GM12878 (cell line): Measurements from ENCODE around the gene CLEC16A. TPM values are rescaled to one million over a fixed set of nuclear protein-coding genes. Genes with fewer than 3 reads are reported as not detected.

Experiments
- ASH2L ChIP-seq: fragments of 300-600, 200-600 bp; sonication (generic); IDR thresholded peaks from 2 replicates; pipeline ENCODE4 v1.6.1; 2017; ENCODE audit warnings: low read depth, mild to moderate bottlenecking, borderline replicate concordance
- CBX5 ChIP-seq: sonication (generic); IDR thresholded peaks from 2 replicates; pipeline ENCODE4 v1.6.1; 2016; ENCODE audit warnings: low read depth, moderate library complexity, mild to moderate bottlenecking, inconsistent platforms
- ELK1 ChIP-seq: IDR thresholded peaks from 2 replicates; pipeline ENCODE4 v1.6.1; 2012; ENCODE audit warnings: low read depth, low read length, improper control_type of control experiment
- ESRRA ChIP-seq: IDR thresholded peaks from 2 replicates; pipeline ENCODE4 v1.6.1; 2012; ENCODE audit warnings: mild to moderate bottlenecking, low read length, improper control_type of control experiment
- FOXK2 ChIP-seq: fragments of 450-650 bp; IDR thresholded peaks from 2 replicates; pipeline ENCODE4 v1.6.1; 2017; ENCODE audit warnings: mild to moderate bottlenecking, moderate library complexity
- FOXM1 ChIP-seq: IDR thresholded peaks from 2 replicates; pipeline ENCODE4 v1.6.1; 2012; ENCODE audit warnings: low read depth, mild to moderate bottlenecking, inconsistent platforms, low read length, moderate library complexity
- GABPA ChIP-seq: IDR thresholded peaks from 2 replicates; pipeline ENCODE4 v1.6.1; 2014; ENCODE audit warnings: antibody characterized with exemption, low read depth, mild to moderate bottlenecking, inconsistent platforms
- GATAD2B ChIP-seq: fragments of 450-650 bp; conservative IDR thresholded peaks from 2 replicates; pipeline ENCODE4 v1.6.1; 2017; ENCODE audit warnings: low read depth, mild to moderate bottlenecking, moderate library complexity
- HDAC2 ChIP-seq: fragments of 200-600 bp; sonication (generic); IDR thresholded peaks from 2 replicates; pipeline ENCODE4 v1.6.1; 2017
- HDAC6 ChIP-seq: fragments of 200-600 bp; sonication (generic); IDR thresholded peaks from one replicate; pipeline ENCODE4 v1.8.0; 2017; ENCODE audit warnings: antibody characterized with exemption; ENCODE audit not compliant: unreplicated experiment
- LARP7 ChIP-seq: fragments of 450-650 bp; IDR thresholded peaks from 2 replicates; pipeline ENCODE4 v1.6.1; 2017; ENCODE audit warnings: mild to moderate bottlenecking
- PML ChIP-seq: IDR thresholded peaks from 2 replicates; pipeline ENCODE4 v1.6.1; 2012; ENCODE audit warnings: low read length, inconsistent platforms
- RAD21 ChIP-seq: IDR thresholded peaks from 2 replicates; pipeline ENCODE4 v1.6.1; 2011; ENCODE audit warnings: mild to moderate bottlenecking, low read depth, low read length, moderate library complexity; ENCODE audit not compliant: insufficient read depth
- SMC3 ChIP-seq: IDR thresholded peaks from 2 replicates; pipeline ENCODE4 v1.6.1; 2011; ENCODE audit warnings: low read length, improper control_type of control experiment, borderline replicate concordance
- SPI1 ChIP-seq: IDR thresholded peaks from 2 replicates; pipeline ENCODE4 v1.6.1; 2011; ENCODE audit warnings: low read depth, mild to moderate bottlenecking, low read length, moderate library complexity, borderline replicate concordance; ENCODE audit not compliant: insufficient read depth
- TARDBP ChIP-seq: IDR thresholded peaks from 2 replicates; pipeline ENCODE4 v1.6.1; 2016; ENCODE audit warnings: borderline replicate concordance
- TCF7 ChIP-seq: IDR thresholded peaks from 2 replicates; pipeline ENCODE4 v1.6.1; 2014; ENCODE audit warnings: antibody characterized with exemption, borderline replicate concordance
- ZBTB40 ChIP-seq: fragments of 450-650 bp; IDR thresholded peaks from 2 replicates; pipeline ENCODE4 v1.6.1; 2016; ENCODE audit warnings: mild to moderate bottlenecking, moderate library complexity, borderline replicate concordance
- ZNF274 ChIP-seq: IDR thresholded peaks from one replicate; pipeline ENCODE4 v1.8.0; 2011; ENCODE audit not compliant: insufficient read length, insufficient read depth
- ZNF687 ChIP-seq: fragments of 450-650 bp; IDR thresholded peaks from 2 replicates; pipeline ENCODE4 v1.6.1; 2017; ENCODE audit warnings: mild to moderate bottlenecking, moderate library complexity
- polyA plus RNA-seq, 11 experiments: library from polyadenylated mRNA; depleted of rRNA in 4 of 11; unstranded in 6 of 11; stranded (reverse) in 5 of 11; fragments of >200 nt; fragmentation: Nextera tagmentation in 4 of 11; fragmentation: Illumina TruSeq in 1 of 11; extraction: Ambion mirVana in 4 of 11; extraction: Trizol in 1 of 11; gene quantifications; 1 replicate in 1 of 11; 2 replicates in 10 of 11; pipeline versions ENCODE4 v1.2.1 to v1.2.3, GENCODE V29; 2011 to 2016; ENCODE audit warnings: inconsistent platforms in 2 of 11, missing spikeins in 2 of 11, low read depth in 1 of 11
- total RNA-seq, 4 experiments: library from RNA; depleted of rRNA in 3 of 4; stranded (reverse); fragments of >200 nt in 3 of 4; fragmentation: Illumina TruSeq in 1 of 4; extraction: Trizol in 1 of 4; gene quantifications; 2 replicates each; pipeline versions ENCODE4 v1.2.1 to v1.2.3, GENCODE V29; 2013 to 2021

CLEC16A gene
- total and polyA plus RNA-seq, 10 of the 15 experiments (the other 5 are each of a cell fraction or from before 2014, with no cell fraction given) = 1.5 to 28.8 (median 19.2) TPM

GRCh38 chr16:10957771-10958482 lies 13.6 kb downstream of the CLEC16A start (continued):
- TF ChIP-seq ZNF687 = no peak; the same call in 1 of the 2 replicates
- TF ChIP-seq HDAC2 = no peak
- no peak for TF ChIP-seq HDAC6
- no peak for TF ChIP-seq ASH2L
- no peak for TF ChIP-seq ELK1
- TF ChIP-seq ZNF274 = no peak
- TF ChIP-seq GATAD2B = no peak
- no peak for TF ChIP-seq FOXK2
- TF ChIP-seq ZBTB40 = no peak
- TF ChIP-seq FOXM1 = peak; percentile 74; the same call in 1 of the 2 replicates
- TF ChIP-seq RAD21 = no peak
- 0 out of 2 replicates have a peak, but pooled peaks have one; percentile 15 for TF ChIP-seq TCF7
- no peak for TF ChIP-seq CBX5
- TF ChIP-seq GABPA = 0 out of 2 replicates have a peak, but pooled peaks have one; percentile 21
- peak; percentile 29; the same call in 1 of the 2 replicates for TF ChIP-seq PML
- TF ChIP-seq ESRRA = 0 out of 2 replicates have a peak, but pooled peaks have one; percentile 26
- no peak for TF ChIP-seq SPI1
- no peak for TF ChIP-seq LARP7
- TF ChIP-seq SMC3 = no peak
- no peak for TF ChIP-seq TARDBP
